Cardiac fibroblast (primary cell): ENCODE results near the gene DNAH12.

ENCODE experiments used
- DNase-seq, 2 donors: peaks; one replicate each; pipeline versions ENCODE4 v3.0.0 to v3.0.0-alpha.2; 2010; ENCODE audit warnings: low read depth in 2 of 2
- H3K4me3 ChIP-seq, 2 donors: replicated peaks in 1 of 2; 1 replicate in 1 of 2; 2 replicates in 1 of 2; pipeline ENCODE4 v1.5.1; 2011; ENCODE audit warnings: low read depth in 2 of 2, low read length in 2 of 2, mild to moderate bottlenecking in 2 of 2, moderate library complexity in 1 of 2
- CTCF ChIP-seq: IDR thresholded peaks from one replicate; pipeline ENCODE4 v1.5.1; 2011; ENCODE audit warnings: low read depth, mild to moderate bottlenecking, low read length, inconsistent platforms

DNAH12 gene

GRCh38 chr3:57252404-57252803 lies 291.7 kb downstream of the DNAH12 start:
- no peak overlapping the region for H3K4me3 ChIP-seq
- no peak for TF ChIP-seq CTCF
- DNase-seq = no peak

- no peak for DNase-seq
- H3K4me3 ChIP-seq = no peak overlapping the region
- no peak for TF ChIP-seq CTCF
Measured at GRCh38 chr3:57244946-57245345, 299.2 kb downstream of the DNAH12 start.
